Hepatocyte (in vitro differentiated cells): ENCODE measurements around the gene PCCB. TPM values are rescaled to one million over a fixed set of nuclear protein-coding genes. Genes with fewer than 3 reads are reported as not detected.
"Not testable (repeated sequence)": the region's sequence is repeated elsewhere in the genome, so short reads cannot be mapped to it uniquely, and the experiment has no call there.

Source experiments
- DNase-seq: peaks from one replicate; pipeline ENCODE4 v3.0.0-alpha.2; 2016; ENCODE audit warnings: low spot score
- H2AFZ ChIP-seq: fragments of 200-600 bp; sonication (generic); 2 replicates; pipeline ENCODE4 v1.6.0; 2016; ENCODE audit warnings: antibody characterized with exemption, mild to moderate bottlenecking
- H3K27ac ChIP-seq: fragments of 200-600 bp; sonication (generic); 2 replicates; pipeline ENCODE4 v1.5.1; 2016; ENCODE audit warnings: mild to moderate bottlenecking
- H3K27me3 ChIP-seq: fragments of 200-600 bp; sonication (generic); 2 replicates; pipeline ENCODE4 v1.6.1; 2016
- H3K36me3 ChIP-seq: fragments of 200-600 bp; sonication (generic); replicated peaks from 2 replicates; pipeline ENCODE4 v1.5.1; 2016; ENCODE audit warnings: low read depth; ENCODE audit not compliant: insufficient read depth
- H3K4me1 ChIP-seq: fragments of 200-600 bp; sonication (generic); 2 replicates; pipeline ENCODE4 v1.5.1; 2016; ENCODE audit warnings: mild to moderate bottlenecking, moderate library complexity; ENCODE audit not compliant: insufficient read depth
- H3K4me2 ChIP-seq: fragments of 200-600 bp; sonication (generic); 2 replicates; pipeline ENCODE4 v1.6.0; 2016
- H3K4me3 ChIP-seq: fragments of 200-600 bp; sonication (generic); 2 replicates; pipeline ENCODE4 v1.5.1; 2016; ENCODE audit warnings: mild to moderate bottlenecking
- H3K79me2 ChIP-seq: fragments of 200-600 bp; sonication (generic); 2 replicates; pipeline ENCODE4 v1.6.0; 2017; ENCODE audit warnings: mild to moderate bottlenecking
- H3K9me2 ChIP-seq: fragments of 200-600 bp; sonication (generic); replicated peaks from 2 replicates; pipeline ENCODE4 v1.6.0; 2017; ENCODE audit warnings: mild to moderate bottlenecking; ENCODE audit not compliant: insufficient read depth
- H3K9me3 ChIP-seq: fragments of 200-600 bp; sonication (generic); 2 replicates; pipeline ENCODE4 v1.5.1; 2016; ENCODE audit warnings: low read depth, mild to moderate bottlenecking
- H4K20me1 ChIP-seq: fragments of 200-600 bp; sonication (generic); 2 replicates; pipeline ENCODE4 v1.6.0; 2016; ENCODE audit warnings: mild to moderate bottlenecking; ENCODE audit not compliant: insufficient read depth, poor library complexity, severe bottlenecking
- CTCF ChIP-seq: fragments of 200-600 bp; sonication (generic); IDR thresholded peaks from 2 replicates; pipeline ENCODE4 v1.5.1; 2016; ENCODE audit warnings: antibody characterized with exemption, mild to moderate bottlenecking; ENCODE audit not compliant: poor library complexity
- EZH2 ChIP-seq: fragments of 200-600 bp; sonication (generic); IDR thresholded peaks from 2 replicates; pipeline ENCODE4 v1.6.1; 2016; ENCODE audit warnings: antibody characterized with exemption, mild to moderate bottlenecking, borderline replicate concordance
- EZH2phosphoT487 ChIP-seq: fragments of 200-600 bp; sonication (generic); IDR thresholded peaks from one replicate; pipeline ENCODE4 v1.6.1; 2018; ENCODE audit warnings: antibody characterized with exemption, mild to moderate bottlenecking, low read depth, moderate library complexity; ENCODE audit not compliant: unreplicated experiment, severe bottlenecking
- WGBS: methylation state at CpG from one replicate; pipeline ENCODE4 v1.1.6; 2016; ENCODE audit warnings: low lambda C conversion rate; ENCODE audit errors: missing lambda C conversion rate; 5-methylcytosine and 5-hydroxymethylcytosine counted together
- polyA plus RNA-seq: library from polyadenylated mRNA; unstranded; fragments of >200 nt; fragmentation: Nextera tagmentation; extraction: Ambion mirVana; gene quantifications from 2 replicates; pipeline ENCODE4 v1.2.1, GENCODE V29; 2016
- total RNA-seq: library from RNA; depleted of rRNA; stranded (reverse); fragments of >200 nt; gene quantifications from 2 replicates; pipeline ENCODE4 v1.2.3, GENCODE V29; 2014

The PCCB gene
- total and polyA plus RNA-seq, 2 experiments from 2014 or later: 32.0 to 52.7 TPM

- H3K36me3 ChIP-seq: no peaks in the 10 kb centered on the region
- H3K9me3 ChIP-seq: no peaks in the 10 kb centered on the region
- H3K4me3 ChIP-seq: no peak overlapping the region
- H4K20me1 ChIP-seq: no peaks in the 10 kb centered on the region
- no peak for DNase-seq
- TF ChIP-seq EZH2phosphoT487 (no peak), EZH2 (no peak), CTCF (no peak)
- H3K4me1 ChIP-seq: no peaks in the 10 kb centered on the region
- H3K27ac ChIP-seq: no peak overlapping the region
- H3K79me2 ChIP-seq: no peaks in the 10 kb centered on the region
- H3K27me3 ChIP-seq: no peaks in the 10 kb centered on the region
- H3K9me2 ChIP-seq: no peaks in the 10 kb centered on the region
- H2AFZ ChIP-seq: no peak overlapping the region
- H3K4me2 ChIP-seq: no peak overlapping the region
- 91% methylated on average over 1 of the region's 1 CpG for WGBS
These were observed 82.2 kb downstream of the PCCB start for GRCh38 chr3:136332302-136332701.

DNA sequence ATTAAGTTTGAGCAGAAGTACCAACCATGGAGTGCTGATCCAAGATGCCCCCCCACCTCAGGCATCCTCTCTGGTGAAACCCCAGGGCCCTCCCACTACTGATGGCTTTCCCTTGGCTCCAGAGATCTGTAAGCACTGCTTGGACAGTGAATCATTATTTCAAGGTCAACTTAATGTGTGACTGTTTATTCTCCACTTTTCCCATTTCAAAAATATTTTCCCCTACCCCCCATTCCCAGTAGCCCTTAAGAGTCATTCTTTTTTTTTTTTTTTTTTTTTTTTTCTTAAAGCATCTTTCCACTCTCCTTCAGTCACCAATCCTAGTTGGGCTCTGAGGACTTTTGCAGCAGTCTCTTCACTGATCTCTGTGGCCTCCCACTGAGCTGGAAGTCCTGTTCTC, 82.6 kb downstream of the PCCB start:
- Histone ChIP-seq H3K4me1 (no peaks in the 10 kb centered on the region), H3K4me3 (no peak overlapping the region), H2AFZ (no peak overlapping the region), H3K4me2 (no peak overlapping the region), H3K27ac (no peak overlapping the region), H3K9me2 (no peaks in the 10 kb centered on the region), H3K36me3 (no peaks in the 10 kb centered on the region), H3K79me2 (no peaks in the 10 kb centered on the region), H3K27me3 (no peaks in the 10 kb centered on the region), H4K20me1 (no peaks in the 10 kb centered on the region), H3K9me3 (no peaks in the 10 kb centered on the region)
- TF ChIP-seq EZH2 (no peak), CTCF (no peak), EZH2phosphoT487 (no peak)
- no peak for DNase-seq

DNA sequence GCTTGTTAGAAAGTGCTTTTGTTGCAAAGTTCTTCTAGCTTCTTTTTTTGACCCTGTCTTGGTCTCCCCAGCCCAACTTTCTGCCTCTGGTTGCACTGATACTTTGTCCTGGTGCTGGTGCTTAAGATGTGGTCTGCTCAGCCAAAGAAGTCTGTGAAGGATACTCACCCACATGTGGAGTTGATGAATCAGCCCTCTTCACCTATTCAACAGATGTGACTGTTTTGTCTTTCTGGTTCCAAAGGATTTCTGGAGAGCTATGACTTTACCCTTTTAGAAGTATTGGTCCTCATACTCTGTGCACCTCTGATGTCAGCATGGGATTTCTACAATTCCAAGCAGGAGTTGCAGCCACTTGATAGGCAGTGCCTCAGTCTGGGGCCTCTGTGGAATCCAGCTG, 84.1 kb downstream of the PCCB start:
- no peak for TF ChIP-seq EZH2phosphoT487
- TF ChIP-seq CTCF: no peak
- TF ChIP-seq EZH2: no peak
- no peak overlapping the region for H3K4me2 ChIP-seq
- no peaks in the 10 kb centered on the region for H3K9me2 ChIP-seq
- H3K27me3 ChIP-seq: no peaks in the 10 kb centered on the region
- no peak for DNase-seq
- no peak overlapping the region for H3K27ac ChIP-seq
- no peaks in the 10 kb centered on the region for H3K4me1 ChIP-seq
- H2AFZ ChIP-seq: no peak overlapping the region
- H3K79me2 ChIP-seq: no peaks in the 10 kb centered on the region
- no peaks in the 10 kb centered on the region for H3K9me3 ChIP-seq
- H3K4me3 ChIP-seq: no peak overlapping the region
- no peaks in the 10 kb centered on the region for H3K36me3 ChIP-seq
- H4K20me1 ChIP-seq: no peaks in the 10 kb centered on the region

DNA sequence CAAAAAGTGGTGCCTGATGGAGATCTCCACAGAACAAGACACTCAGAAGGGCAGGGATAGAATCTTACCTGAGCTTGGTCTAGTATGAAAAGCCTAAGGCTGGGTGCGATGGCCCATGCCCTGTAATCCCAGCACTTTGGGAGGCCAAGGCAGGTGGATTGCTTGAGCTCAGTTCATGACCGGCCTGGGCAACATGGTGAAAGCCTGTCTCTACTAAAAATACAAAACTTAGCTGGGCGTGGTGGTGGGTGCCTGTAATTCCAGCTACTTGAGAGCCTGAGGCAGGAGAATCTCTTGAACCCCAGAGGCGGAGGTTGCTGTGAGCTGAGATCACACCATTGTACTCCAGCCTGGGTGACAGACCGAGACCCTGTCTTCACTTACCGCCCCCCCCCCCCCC, 84.6 kb downstream of the PCCB start:
- WGBS: 100% methylated on average over 5 of the region's 6 CpGs
- H3K4me3 ChIP-seq, H2AFZ ChIP-seq, H3K36me3 ChIP-seq, H3K27me3 ChIP-seq, H3K4me2 ChIP-seq, H3K9me2 ChIP-seq, H3K27ac ChIP-seq, H3K79me2 ChIP-seq, H3K9me3 ChIP-seq, DNase-seq, H4K20me1 ChIP-seq, H3K4me1 ChIP-seq: not testable (repeated sequence)
